Upper lobe of left lung (tissue), 6 donors: Measurements from ENCODE around the gene TRIM51G. TPM values are rescaled to one million over a fixed set of nuclear protein-coding genes. Genes with fewer than 3 reads are reported as not detected.
"Not testable (repeated sequence)": the region's sequence is repeated elsewhere in the genome, so short reads cannot be mapped to it uniquely, and the experiment has no call there.

ENCODE experiments used
- ATAC-seq, 2 donors: fragments of 200-7000 bp; cut with Tn5 transposase; one replicate each; pipeline ENCODE4 v1.9.1; 2022; ENCODE audit warnings: mild to moderate bottlenecking in 2 of 2, moderate library complexity in 2 of 2; ENCODE audit not compliant: low FRiP score in 2 of 2
- DNase-seq, 2 donors: peaks; one replicate each; pipeline ENCODE4 v3.0.0-alpha.2; 2019 to 2020
- H3K27ac ChIP-seq, 4 donors: fragments of 200-600 bp; sonication (generic); one replicate each; pipeline ENCODE4 v1.5.1; 2016 to 2019
- H3K27me3 ChIP-seq, 4 donors: fragments of 200-600 bp; sonication (generic); one replicate each; pipeline ENCODE4 v1.5.1; 2017 to 2019
- H3K36me3 ChIP-seq, 4 donors: fragments of 200-600 bp; sonication (generic); one replicate each; pipeline ENCODE4 v1.5.1; 2016 to 2019
- H3K4me1 ChIP-seq, 4 donors: fragments of 200-600 bp; sonication (generic); one replicate each; pipeline ENCODE4 v1.5.1; 2018 to 2019
- H3K4me3 ChIP-seq, 4 donors: fragments of 200-600 bp; sonication (generic); one replicate each; pipeline ENCODE4 v1.5.1; 2017 to 2019; ENCODE audit warnings: mild to moderate bottlenecking in 2 of 4, moderate library complexity in 1 of 4
- H3K9me3 ChIP-seq, 4 donors: fragments of 200-600 bp; sonication (generic); one replicate each; pipeline ENCODE4 v1.5.1; 2018 to 2019
- WGBS, 2 donors: methylation state at CpG; one replicate each; pipeline ENCODE4 v1.1.5; 2017 to 2018; 5-methylcytosine and 5-hydroxymethylcytosine counted together
- total RNA-seq, 6 donors: library from RNA; depleted of rRNA in 4 of 6; stranded (reverse); fragments of >200 nt in 4 of 6; gene quantifications; one replicate each; pipeline versions ENCODE4 v1.1.0 to v1.2.1, GENCODE V29; 2016 to 2021
- donor health status: DM: no; HTN: no; CAD: no; lungs with moderate emphysema.
- donor health status: DM: no; HTN: yes; CAD: no; lungs with severe emphysema.

The TRIM51G gene, protein sequence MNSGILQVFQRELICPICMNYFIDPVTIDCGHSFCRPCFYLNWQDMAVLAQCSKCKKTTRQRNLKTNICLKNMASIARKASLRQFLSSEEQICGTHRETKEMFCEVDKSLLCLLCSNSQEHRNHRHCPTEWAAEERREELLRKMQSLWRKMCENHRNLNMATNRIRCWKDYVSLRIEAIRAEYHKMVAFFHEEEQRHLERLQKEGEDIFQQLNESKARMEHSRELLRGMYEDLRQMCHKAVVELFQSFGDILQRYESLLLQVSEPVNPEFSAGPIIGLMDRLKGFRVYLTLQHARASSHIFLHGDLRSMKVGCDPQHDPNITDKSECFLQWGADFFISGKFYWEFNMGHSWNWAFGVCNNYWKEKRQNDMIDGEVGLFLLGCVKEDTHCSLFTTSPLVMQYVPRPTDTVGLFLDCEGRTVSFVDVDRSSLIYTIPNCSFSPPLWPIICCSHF
- total RNA-seq = not detected

DNA sequence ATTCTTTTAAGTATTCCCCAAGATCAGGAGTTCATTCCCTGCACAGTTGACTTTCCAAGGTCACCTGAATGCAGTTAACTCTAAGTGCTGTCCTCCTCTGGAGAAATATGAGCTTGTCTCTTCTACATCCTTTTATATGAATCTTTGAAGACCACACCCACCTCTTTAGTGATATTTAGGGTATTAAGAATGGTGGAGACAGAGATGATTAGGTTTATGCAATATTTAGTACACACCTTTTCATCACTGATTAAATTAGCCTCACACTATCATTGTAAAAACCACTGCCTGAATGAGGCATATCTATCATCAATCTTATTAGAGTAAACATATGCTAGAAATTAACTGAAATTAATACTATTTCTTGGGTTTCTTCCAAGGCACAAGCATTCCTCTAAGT, at the start of gene TRIM51G:
Gene TRIM51G, minus strand, starts transcription at position 101 of the 400 bp plus-strand sequence. CDS start 2,190 bp downstream, outside the sequence.
- ATAC-seq, H3K27me3 ChIP-seq, H3K4me1 ChIP-seq: not testable (repeated sequence)

DNA sequence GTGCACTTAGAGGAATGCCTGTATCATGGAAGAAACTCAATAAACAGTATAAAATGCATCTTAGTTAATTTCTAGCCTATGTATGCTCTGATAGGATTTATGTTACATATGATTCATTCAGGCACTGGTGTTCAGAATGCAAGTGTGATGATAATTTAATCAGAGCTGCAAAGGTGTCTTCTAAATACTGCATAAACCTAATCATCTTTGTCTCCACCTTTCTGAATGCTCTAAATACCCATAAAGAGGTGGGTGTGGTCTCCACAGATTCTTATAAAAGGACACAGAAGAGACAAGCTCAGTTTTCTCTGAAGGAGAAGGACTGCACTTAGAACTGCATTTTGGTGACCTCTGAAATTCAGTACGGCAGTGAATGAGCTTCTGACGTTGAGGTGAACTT, 44.8 kb upstream of the TRIM51G start, which contains the start of gene TRIM49B:
Gene TRIM49B, plus strand, starts transcription at position 301 of the 400 bp plus-strand sequence. CDS start 2,777 bp downstream, outside the sequence.
- DNase-seq, H3K36me3 ChIP-seq, H3K27ac ChIP-seq, H3K4me3 ChIP-seq, H3K9me3 ChIP-seq, H3K4me1 ChIP-seq, ATAC-seq, H3K27me3 ChIP-seq: not testable (repeated sequence)
- 24 to 68% methylated on average over 2 of the region's 2 CpGs for WGBS, 2 donors

More for the DNA sequence above, at the start of gene TRIM51G:
- DNase-seq, H3K9me3 ChIP-seq, H3K36me3 ChIP-seq, H3K27ac ChIP-seq, H3K4me3 ChIP-seq: not testable (repeated sequence)

- not testable (repeated sequence) for ATAC-seq
Observed at GRCh38 chr11:48968592-48968991, 15.1 kb downstream of the TRIM51G start.

GRCh38 chr11:48955315-48956049, 28.2 kb downstream of the TRIM51G start:
- H3K4me3 ChIP-seq, H3K4me1 ChIP-seq, H3K27ac ChIP-seq, H3K9me3 ChIP-seq, H3K36me3 ChIP-seq, ATAC-seq, H3K27me3 ChIP-seq: not testable (repeated sequence)
- DNase-seq = peak in 1 of 2 donors; percentile 66
- WGBS, 2 donors = 63 to 82% methylated on average over 6 to 17 of the region's 35 CpGs

More at GRCh38 chr11:48968592-48968991, 15.1 kb downstream of the TRIM51G start:
- WGBS, 2 donors = 96 to 97% methylated on average over 25 of the region's 25 CpGs
- H3K4me1 ChIP-seq, H3K4me3 ChIP-seq, H3K9me3 ChIP-seq, H3K36me3 ChIP-seq, H3K27ac ChIP-seq, H3K27me3 ChIP-seq: not testable (repeated sequence)
- DNase-seq = peak in 1 of 2 donors; percentile 54

DNA sequence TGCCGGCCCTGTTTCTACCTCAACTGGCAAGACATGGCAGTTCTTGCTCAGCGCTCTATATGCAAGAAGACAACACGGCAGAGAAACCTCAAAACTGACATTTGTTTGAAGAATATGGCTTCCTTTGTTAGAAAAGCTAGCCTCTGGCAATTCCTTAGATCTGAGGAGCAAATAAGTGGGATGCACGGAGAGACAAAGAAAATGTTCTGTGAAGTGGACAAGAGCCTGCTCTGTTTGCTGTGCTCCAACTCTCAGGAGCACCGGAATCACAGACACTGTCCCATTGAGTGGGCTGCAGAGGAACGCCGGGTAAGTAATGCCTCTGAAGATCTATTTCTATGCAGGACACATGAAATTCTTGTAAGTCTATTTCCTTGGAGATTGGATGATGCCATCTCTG, 37.9 kb downstream of the TRIM51G start:
- not testable (repeated sequence) for H3K4me3 ChIP-seq, ATAC-seq, H3K27me3 ChIP-seq, H3K9me3 ChIP-seq, H3K27ac ChIP-seq, H3K36me3 ChIP-seq, DNase-seq, H3K4me1 ChIP-seq
- 79 to 88% methylated on average over 7 of the region's 7 CpGs for WGBS, 2 donors

Other genes with a start within 250 kb of the TRIM51G start
- gene TRIM49B, start 44.9 kb upstream of the TRIM51G start, total RNA-seq = not detected
- gene TRIM64C, start 75.2 kb upstream of the TRIM51G start, total RNA-seq = not detected
- 1 to 10 TPM in 4 of 6 donors, under 1 TPM in 1, not detected in 1; 0.39 to 2.9 (median 1.8) TPM for gene FOLH1, start 224.7 kb upstream of the TRIM51G start, total RNA-seq